Measurements from ENCODE around the gene RBM39. TPM values are rescaled to one million over a fixed set of nuclear protein-coding genes. Genes with fewer than 3 reads are reported as not detected.
A peak's percentile ranks its signal among the peaks of the same experiment; 100 is the strongest.

Gene RBM39
- total and polyA plus RNA-seq, 2 of the 13 experiments (the other 11 are each of a cell fraction or from before 2014, with no cell fraction given) = 788 to 920 TPM

DNA sequence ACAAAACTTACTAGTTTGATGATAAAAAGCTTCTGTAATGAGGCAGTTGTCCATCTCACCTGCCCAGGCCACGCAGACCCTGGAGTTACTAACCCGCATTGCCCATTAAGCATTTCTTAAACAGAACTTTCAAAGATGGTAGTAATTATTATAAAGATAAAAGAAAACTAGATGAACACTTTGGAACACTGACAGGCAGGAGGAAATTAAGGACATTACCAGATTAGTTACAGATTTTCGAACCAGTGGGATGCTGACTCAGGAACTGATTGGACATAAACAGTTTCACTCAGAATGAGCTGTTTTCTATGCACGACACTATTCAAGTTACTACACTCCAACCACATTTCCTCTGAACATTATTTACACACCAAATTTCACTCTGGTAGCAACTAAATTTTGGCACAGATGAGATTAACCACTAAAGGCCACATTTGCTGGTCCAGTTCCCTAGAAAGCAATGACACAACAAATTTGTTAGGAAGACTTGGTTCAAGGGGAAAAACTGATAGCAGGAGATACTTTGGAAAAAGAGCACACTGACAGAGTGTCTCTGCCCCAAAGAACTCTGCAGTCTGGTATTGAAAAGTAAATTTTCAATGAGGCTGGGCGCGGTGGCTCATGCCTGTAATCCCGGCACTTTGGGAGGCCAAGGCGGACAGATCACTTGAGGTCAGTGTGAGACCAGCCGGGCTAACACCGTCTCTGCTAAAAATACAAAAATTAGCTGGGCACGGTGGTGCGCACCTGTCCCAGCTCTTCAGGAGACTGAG, 39.8 kb downstream of the RBM39 start (continued):
- TF ChIP-seq, protein P1, sequence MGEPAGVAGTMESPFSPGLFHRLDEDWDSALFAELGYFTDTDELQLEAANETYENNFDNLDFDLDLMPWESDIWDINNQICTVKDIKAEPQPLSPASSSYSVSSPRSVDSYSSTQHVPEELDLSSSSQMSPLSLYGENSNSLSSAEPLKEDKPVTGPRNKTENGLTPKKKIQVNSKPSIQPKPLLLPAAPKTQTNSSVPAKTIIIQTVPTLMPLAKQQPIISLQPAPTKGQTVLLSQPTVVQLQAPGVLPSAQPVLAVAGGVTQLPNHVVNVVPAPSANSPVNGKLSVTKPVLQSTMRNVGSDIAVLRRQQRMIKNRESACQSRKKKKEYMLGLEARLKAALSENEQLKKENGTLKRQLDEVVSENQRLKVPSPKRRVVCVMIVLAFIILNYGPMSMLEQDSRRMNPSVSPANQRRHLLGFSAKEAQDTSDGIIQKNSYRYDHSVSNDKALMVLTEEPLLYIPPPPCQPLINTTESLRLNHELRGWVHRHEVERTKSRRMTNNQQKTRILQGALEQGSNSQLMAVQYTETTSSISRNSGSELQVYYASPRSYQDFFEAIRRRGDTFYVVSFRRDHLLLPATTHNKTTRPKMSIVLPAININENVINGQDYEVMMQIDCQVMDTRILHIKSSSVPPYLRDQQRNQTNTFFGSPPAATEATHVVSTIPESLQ (CRISPR knock-in tag; conservative IDR thresholded peaks at IDR 0.05) = no peak
- 0 out of 2 replicates have a peak, but pooled peaks have one; percentile 14 for TF ChIP-seq ZBTB33 (CRISPR knock-in tag; IDR thresholded peaks at IDR 0.05)
- no peak for TF ChIP-seq ZNF317 (CRISPR knock-in tag; IDR thresholded peaks at IDR 0.05)
- TF ChIP-seq ETV5 (CRISPR knock-in tag; IDR thresholded peaks at IDR 0.05; ENCODE audit: borderline replicate concordance) = no peak
- TF ChIP-seq ZNF607 (CRISPR knock-in tag; IDR thresholded peaks at IDR 0.05; ENCODE audit: borderline replicate concordance) = 0 out of 2 replicates have a peak, but pooled peaks have one; percentile 51
- TF ChIP-seq MBNL3 (CRISPR knock-in tag; conservative IDR thresholded peaks at IDR 0.05) = no peak
- 0 out of 2 replicates have a peak, but pooled peaks have one; percentile 46 for TF ChIP-seq ETV6 (CRISPR knock-in tag; conservative IDR thresholded peaks at IDR 0.05)
- no peak; the same call in 1 of the 2 replicates for TF ChIP-seq KMT2B (CRISPR knock-in tag; IDR thresholded peaks at IDR 0.05)
- peak; percentile 81 for TF ChIP-seq MAFK (conservative IDR thresholded peaks at IDR 0.05 in 1 of 2, IDR thresholded peaks at IDR 0.05 in 1 of 2; ENCODE audit: low read length in 2 of 2)
- TF ChIP-seq RBFOX2 (IDR thresholded peaks at IDR 0.05; ENCODE audit: low read depth, low read length) = peak; percentile 54; the same call in 1 of the 2 replicates
- TF ChIP-seq ZNF788 (CRISPR knock-in tag; IDR thresholded peaks at IDR 0.05; ENCODE audit: borderline replicate concordance) = no peak
- TF ChIP-seq HIC2 (CRISPR knock-in tag; IDR thresholded peaks at IDR 0.05; ENCODE audit: low read depth) = no peak
- TF ChIP-seq ZGPAT (CRISPR knock-in tag; IDR thresholded peaks at IDR 0.05) = peak; percentile 9
- TF ChIP-seq NFE2L1 (CRISPR knock-in tag; IDR thresholded peaks at IDR 0.05; ENCODE audit: borderline replicate concordance) = no peak
- TF ChIP-seq, protein P2, sequence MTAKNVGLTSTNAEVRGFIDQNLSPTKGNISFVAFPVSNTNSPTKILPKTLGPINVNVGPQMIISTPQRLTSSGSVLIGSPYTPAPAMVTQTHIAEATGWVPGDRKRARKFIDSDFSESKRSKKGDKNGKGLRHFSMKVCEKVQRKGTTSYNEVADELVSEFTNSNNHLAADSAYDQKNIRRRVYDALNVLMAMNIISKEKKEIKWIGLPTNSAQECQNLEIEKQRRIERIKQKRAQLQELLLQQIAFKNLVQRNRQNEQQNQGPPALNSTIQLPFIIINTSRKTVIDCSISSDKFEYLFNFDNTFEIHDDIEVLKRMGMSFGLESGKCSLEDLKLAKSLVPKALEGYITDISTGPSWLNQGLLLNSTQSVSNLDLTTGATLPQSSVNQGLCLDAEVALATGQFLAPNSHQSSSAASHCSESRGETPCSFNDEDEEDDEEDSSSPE (CRISPR knock-in tag; IDR thresholded peaks at IDR 0.05) = no peak
- TF ChIP-seq ZBTB20 (CRISPR knock-in tag; IDR thresholded peaks at IDR 0.05; ENCODE audit: borderline replicate concordance, low read depth) = 0 out of 2 replicates have a peak, but pooled peaks have one; percentile 54
